NCI-H345 (cell line): Measurements from ENCODE around the gene MMEL1.
A peak's percentile ranks its signal among the peaks of the same experiment; 100 is the strongest.

Source experiments
- DNase-seq: peaks from one replicate; lab custom pipeline; 2025; lab: John Stamatoyannopoulos, UW

Gene MMEL1

GRCh38 chr1:2544093-2544874 is 88.5 kb downstream of the MMEL1 start:
- DNase-seq = no peak

- DNase-seq = peak; percentile 60
These were observed 89.2 kb downstream of the MMEL1 start for GRCh38 chr1:2543543-2544092.

- no peak for DNase-seq
These were observed 90.4 kb downstream of the MMEL1 start for GRCh38 chr1:2542246-2542915.

- peak; percentile 80 for DNase-seq
These were observed 91.1 kb downstream of the MMEL1 start for GRCh38 chr1:2541619-2542245.

- DNase-seq = no peak
These were observed 91.9 kb downstream of the MMEL1 start for GRCh38 chr1:2540816-2541492.
